Calu3 (cell line): ENCODE measurements around the gene DDA1. TPM values are rescaled to one million over a fixed set of nuclear protein-coding genes. Genes with fewer than 3 reads are reported as not detected.
"Not testable (repeated sequence)": the region's sequence is repeated elsewhere in the genome, so short reads cannot be mapped to it uniquely, and the experiment has no call there.

ENCODE experiments used
- BruUV-seq: library from RNA; stranded (reverse); fragments of 400-500 nt; replicated peaks from 2 replicates; lab custom pipeline; 2021; lab: Mats Ljungman, UMichigan
- CTCF ChIA-PET: fragments of 300-600 bp; sonication (Branson Sonifier 250); formaldehyde crosslinking; loops from one replicate; lab custom pipeline; 2022; ENCODE audit warnings: antibody characterized with exemption; lab: Charles Lee
- DNase-seq: peaks from one replicate; pipeline ENCODE4 v3.0.0; 2022
- H3K27ac Mint-ChIP-seq: one replicate; pipeline ENCODE4 v1.8.0; 2022; ENCODE audit warnings: mixed read lengths; ENCODE audit not compliant: unreplicated experiment
- H3K27me3 Mint-ChIP-seq: one replicate; pipeline ENCODE4 v1.8.0; 2022; ENCODE audit warnings: mixed read lengths; ENCODE audit not compliant: unreplicated experiment
- H3K36me3 Mint-ChIP-seq: one replicate; pipeline ENCODE4 v1.8.0; 2022; ENCODE audit warnings: mild to moderate bottlenecking, moderate library complexity, mixed read lengths; ENCODE audit not compliant: insufficient read depth, unreplicated experiment
- H3K4me1 Mint-ChIP-seq: one replicate; pipeline ENCODE4 v1.8.0; 2022; ENCODE audit warnings: mild to moderate bottlenecking, low read depth, mixed read lengths; ENCODE audit not compliant: unreplicated experiment
- H3K4me3 Mint-ChIP-seq: one replicate; pipeline ENCODE4 v1.8.0; 2022; ENCODE audit warnings: mild to moderate bottlenecking, low read depth, moderate library complexity, mixed read lengths; ENCODE audit not compliant: unreplicated experiment
- H3K9me3 Mint-ChIP-seq: one replicate; pipeline ENCODE4 v1.8.0; 2022; ENCODE audit warnings: low read depth, mixed read lengths; ENCODE audit not compliant: unreplicated experiment
- intact Hi-C: fragments of 100-400 bp; cut with micrococcal nuclease; formaldehyde crosslinking; loops from one replicate; pipeline ENCODE4 v1.10.0; 2022; ENCODE audit not compliant: unreplicated experiment
- total RNA-seq: library from RNA; stranded (reverse); gene quantifications from 2 replicates; pipeline ENCODE4 v1.2.3, GENCODE V29; 2022
- TF ChIP-seq, protein P1 (sequence below): fragments of 200-600 bp; IDR thresholded peaks from one replicate; pipeline ENCODE4 v1.8.0; 2022; ENCODE audit warnings: antibody characterized with exemption; ENCODE audit not compliant: unreplicated experiment

Gene DDA1
- total RNA-seq, 1 experiment from 2014 or later, result 50.8 TPM

DNA sequence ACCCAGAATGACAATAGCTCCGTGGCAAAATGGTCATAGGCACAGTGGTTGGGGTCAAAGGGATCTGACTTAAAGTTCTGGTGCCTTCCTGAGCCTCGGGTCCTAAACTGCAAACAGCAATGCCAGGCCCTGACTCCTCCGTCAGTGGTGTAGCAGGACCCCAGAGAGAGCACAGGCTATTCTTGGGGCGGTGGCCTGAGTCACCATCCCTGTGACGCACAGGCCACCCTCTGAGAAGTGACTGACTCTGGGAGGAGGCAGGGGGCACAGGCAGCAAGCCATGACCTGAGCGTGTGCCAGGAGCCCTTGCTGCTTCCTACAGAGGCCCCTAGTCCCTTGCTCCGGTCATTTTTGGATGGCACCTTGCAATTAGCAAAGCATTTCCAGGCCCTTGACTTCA, 49.0 kb downstream of the DDA1 start:
- Mint-ChIP-seq H3K4me3 (no peak overlapping the region), H3K9me3 (no peaks in the 10 kb centered on the region), H3K4me1 (peaks cover 5% of the 10 kb centered on the region), H3K27me3 (peaks cover 39% of the 10 kb centered on the region), H3K36me3 (no peaks in the 10 kb centered on the region), H3K27ac (no peak overlapping the region)
- intact Hi-C loops, result no loop called here
- DNase-seq, result no peak
- TF ChIP-seq, protein P1, sequence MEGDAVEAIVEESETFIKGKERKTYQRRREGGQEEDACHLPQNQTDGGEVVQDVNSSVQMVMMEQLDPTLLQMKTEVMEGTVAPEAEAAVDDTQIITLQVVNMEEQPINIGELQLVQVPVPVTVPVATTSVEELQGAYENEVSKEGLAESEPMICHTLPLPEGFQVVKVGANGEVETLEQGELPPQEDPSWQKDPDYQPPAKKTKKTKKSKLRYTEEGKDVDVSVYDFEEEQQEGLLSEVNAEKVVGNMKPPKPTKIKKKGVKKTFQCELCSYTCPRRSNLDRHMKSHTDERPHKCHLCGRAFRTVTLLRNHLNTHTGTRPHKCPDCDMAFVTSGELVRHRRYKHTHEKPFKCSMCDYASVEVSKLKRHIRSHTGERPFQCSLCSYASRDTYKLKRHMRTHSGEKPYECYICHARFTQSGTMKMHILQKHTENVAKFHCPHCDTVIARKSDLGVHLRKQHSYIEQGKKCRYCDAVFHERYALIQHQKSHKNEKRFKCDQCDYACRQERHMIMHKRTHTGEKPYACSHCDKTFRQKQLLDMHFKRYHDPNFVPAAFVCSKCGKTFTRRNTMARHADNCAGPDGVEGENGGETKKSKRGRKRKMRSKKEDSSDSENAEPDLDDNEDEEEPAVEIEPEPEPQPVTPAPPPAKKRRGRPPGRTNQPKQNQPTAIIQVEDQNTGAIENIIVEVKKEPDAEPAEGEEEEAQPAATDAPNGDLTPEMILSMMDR, result no peak
- CTCF ChIA-PET, result no interaction called here
- no TSS peak for BruUV-seq

DNA sequence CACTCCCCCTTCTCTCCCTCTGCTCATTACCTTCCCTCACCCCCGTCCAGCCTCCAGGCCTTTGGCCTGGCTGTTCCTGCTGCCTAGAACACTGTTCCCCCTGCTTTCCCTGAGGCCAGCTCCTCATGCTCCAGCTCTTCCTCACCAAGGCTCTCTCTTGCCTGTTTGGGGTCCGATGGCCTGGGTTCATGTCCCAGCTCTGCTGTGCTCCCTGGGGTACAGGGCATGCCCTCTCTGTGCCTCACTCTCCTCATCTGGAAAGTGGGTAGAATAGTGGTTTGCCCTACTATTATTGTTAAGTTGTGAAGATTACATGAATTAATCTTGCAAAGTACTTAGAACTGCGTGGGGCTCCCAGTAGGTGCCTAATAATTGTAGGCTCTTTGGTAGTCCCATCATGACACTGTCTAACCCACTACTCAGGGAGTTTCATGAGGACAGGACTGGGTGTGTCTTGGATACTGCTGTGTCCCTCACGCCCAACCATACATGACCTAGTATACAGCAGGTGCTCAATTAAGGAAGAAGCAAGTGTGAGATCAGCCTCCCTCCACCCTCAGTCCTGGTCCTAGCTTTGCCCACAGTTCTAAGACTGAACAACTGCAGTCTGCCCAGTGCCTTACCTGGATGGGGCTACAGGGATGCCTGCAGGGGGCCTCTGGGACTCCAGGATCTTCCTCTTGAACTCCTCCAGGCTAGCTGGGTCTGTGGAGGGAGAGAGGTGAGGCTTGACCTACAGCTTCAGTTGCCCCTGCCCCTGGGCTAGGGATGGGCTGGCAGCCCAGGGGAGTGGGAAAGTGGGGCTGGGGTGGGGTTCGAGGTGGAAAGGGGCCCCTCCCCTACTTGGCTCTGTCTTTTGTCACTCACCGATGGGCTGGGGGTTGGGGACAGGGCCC, 50.8 kb downstream of the DDA1 start:
- BruUV-seq, result no TSS peak
- TF ChIP-seq, protein P1, result no peak
- H3K27ac Mint-ChIP-seq, result no peak overlapping the region
- H3K4me3 Mint-ChIP-seq, result no peak overlapping the region
- intact Hi-C loops, result no loop called here
- DNase-seq, result no peak
- CTCF ChIA-PET, result no interaction called here
- H3K36me3 Mint-ChIP-seq, result no peaks in the 10 kb centered on the region
- H3K4me1 Mint-ChIP-seq, result no peaks in the 10 kb centered on the region
- H3K27me3 Mint-ChIP-seq, result peaks cover 45% of the 10 kb centered on the region
- H3K9me3 Mint-ChIP-seq, result no peaks in the 10 kb centered on the region

DNA sequence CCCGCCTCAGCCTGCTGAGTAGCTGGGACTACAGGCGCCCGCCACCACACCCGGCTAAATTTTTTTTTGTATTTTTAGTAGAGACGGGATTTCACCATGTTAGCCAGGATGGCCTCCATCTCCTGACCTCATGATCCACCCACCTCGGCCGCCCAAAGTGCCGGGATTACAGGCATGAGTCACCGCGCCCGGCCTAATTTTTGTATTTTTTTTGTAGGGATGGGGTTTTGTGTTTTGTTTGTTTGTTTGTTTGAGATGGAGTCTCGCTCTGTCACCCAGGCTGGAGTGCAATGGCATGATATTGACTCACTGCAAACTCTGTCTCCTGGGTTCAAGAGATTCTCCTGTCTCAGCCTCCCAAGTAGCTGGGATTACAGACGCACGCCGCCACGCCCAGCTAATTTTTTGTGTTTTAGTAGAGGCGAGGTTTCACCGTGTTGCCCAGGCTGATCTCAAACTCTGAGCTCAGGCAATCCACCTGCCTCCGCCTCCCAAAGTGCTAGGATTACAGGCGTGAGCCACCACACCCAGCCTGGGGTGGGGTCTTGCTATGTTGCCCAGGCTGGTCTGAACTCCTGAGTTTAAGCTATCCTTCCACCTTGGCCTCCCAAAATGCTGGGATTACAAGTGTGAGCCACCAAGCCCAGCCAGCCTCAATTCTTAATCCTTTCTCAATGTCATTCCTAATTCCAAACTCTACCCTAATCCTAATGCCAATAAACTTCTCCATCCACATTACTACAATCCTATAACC, 54.7 kb downstream of the DDA1 start:
- H3K36me3 Mint-ChIP-seq, H3K4me1 Mint-ChIP-seq, H3K9me3 Mint-ChIP-seq, H3K27ac Mint-ChIP-seq, DNase-seq, intact Hi-C loops, BruUV-seq, CTCF ChIA-PET, H3K4me3 Mint-ChIP-seq: not testable (repeated sequence)
- H3K27me3 Mint-ChIP-seq, result peaks cover 41% of the 10 kb centered on the region

DNA sequence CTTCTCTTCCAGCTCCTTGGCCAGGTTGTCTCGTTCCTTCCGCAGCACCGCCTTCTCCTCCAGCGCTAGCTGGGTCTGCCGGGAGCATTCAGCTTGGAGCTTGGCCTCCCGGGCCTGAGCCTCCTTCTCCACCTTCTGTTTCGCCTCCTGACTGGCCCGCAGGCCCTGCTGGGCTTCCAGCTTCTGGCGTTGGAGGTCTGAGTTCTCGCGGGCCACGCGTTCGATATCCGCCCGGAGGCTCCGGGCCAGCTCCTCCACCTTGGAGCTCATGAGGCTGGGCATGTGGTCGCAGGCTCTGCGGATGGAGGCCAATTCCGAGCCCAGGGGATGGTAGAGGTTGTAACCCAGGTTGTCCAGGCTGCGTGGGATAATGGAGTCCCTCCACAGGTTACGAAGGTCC, 56.0 kb downstream of the DDA1 start:
- Mint-ChIP-seq H3K27ac (no peak overlapping the region), H3K4me1 (no peaks in the 10 kb centered on the region), H3K36me3 (no peaks in the 10 kb centered on the region), H3K9me3 (no peaks in the 10 kb centered on the region), H3K27me3 (peaks cover 41% of the 10 kb centered on the region), H3K4me3 (no peak overlapping the region)
- intact Hi-C loops, result no loop called here
- TF ChIP-seq, protein P1, result no peak
- DNase-seq, result no peak
- CTCF ChIA-PET, result no interaction called here
- BruUV-seq, result no TSS peak
